NCI-H2029 treated with DMSO at 0.1 percent for 48 hours (cell line): ENCODE measurements around the gene DIABLO.
"Not testable (repeated sequence)": the region's sequence is repeated elsewhere in the genome, so short reads cannot be mapped to it uniquely, and the experiment has no call there.

Source experiments
- DNase-seq: peaks from one replicate; lab custom pipeline; 2025; lab: John Stamatoyannopoulos, UW

Gene DIABLO

GRCh38 chr12:122208073-122208820, 17.6 kb downstream of the DIABLO start:
- no peak for DNase-seq

GRCh38 chr12:122207391-122207790, 18.5 kb downstream of the DIABLO start:
- no peak for DNase-seq

- DNase-seq, result no peak
Measured at GRCh38 chr12:122206976-122207375, 18.9 kb downstream of the DIABLO start.

GRCh38 chr12:122206111-122206881, 19.6 kb downstream of the DIABLO start:
- DNase-seq, result no peak

- DNase-seq, result no peak
Measured at GRCh38 chr12:122205053-122205925, 20.6 kb downstream of the DIABLO start.

GRCh38 chr12:122204167-122205052, 21.4 kb downstream of the DIABLO start:
- no peak for DNase-seq

GRCh38 chr12:122203301-122204166, 22.3 kb downstream of the DIABLO start, which contains the start of gene B3GNT4:
B3GNT4 (plus strand) TSS chr12:122203709; CDS start chr12:122204619, 910 bp downstream.
- no peak for DNase-seq

GRCh38 chr12:122202811-122203210, 23.0 kb downstream of the DIABLO start:
- not testable (repeated sequence) for DNase-seq

GRCh38 chr12:122202017-122202416, 23.8 kb downstream of the DIABLO start:
- DNase-seq, result no peak

GRCh38 chr12:122201381-122201780, 24.5 kb downstream of the DIABLO start:
- no peak for DNase-seq

GRCh38 chr12:122200541-122201175, 25.2 kb downstream of the DIABLO start:
- no peak for DNase-seq

- DNase-seq, result no peak
Measured at GRCh38 chr12:122199484-122200355, 26.1 kb downstream of the DIABLO start.

GRCh38 chr12:122197612-122197966, 28.3 kb downstream of the DIABLO start:
- DNase-seq, result no peak

- DNase-seq, result no peak
Measured at GRCh38 chr12:122195405-122195804, 30.4 kb downstream of the DIABLO start.

GRCh38 chr12:122194804-122195203, 31.0 kb downstream of the DIABLO start:
- no peak for DNase-seq

- DNase-seq, result no peak
Measured at GRCh38 chr12:122192441-122192840, 33.4 kb downstream of the DIABLO start.

- peak; percentile 14 for DNase-seq
Measured at GRCh38 chr12:122190842-122191668, 34.8 kb downstream of the DIABLO start.
